SK-N-SH treated with all-trans-retinoic acid at 6 μM for 48 hours (cell line): ENCODE measurements around the gene EFNA1.

Source experiments
- ATAC-seq: fragments of 200-7000 bp; cut with Tn5 transposase; 3 replicates; pipeline ENCODE4 v1.9.1; 2020; ENCODE audit warnings: mild to moderate bottlenecking, moderate library complexity
- ARNTL ChIP-seq: fragments of 450-650 bp; formaldehyde crosslinking; IDR thresholded peaks from 2 replicates; pipeline ENCODE4 v1.5.0; 2020; ENCODE audit warnings: low read depth, mild to moderate bottlenecking, moderate library complexity, borderline replicate concordance
- BACH2 ChIP-seq: fragments of 250-450 bp; sonication (Bioruptor Pico); IDR thresholded peaks from 2 replicates; pipeline ENCODE4 v1.9.0; 2021; ENCODE audit warnings: mild to moderate bottlenecking, borderline replicate concordance
- CSDC2 ChIP-seq: fragments of 250-450 bp; sonication (Bioruptor Pico); IDR thresholded peaks from 2 replicates; pipeline ENCODE4 v1.5.0; 2020; ENCODE audit warnings: mild to moderate bottlenecking, moderate library complexity
- ESRRG ChIP-seq: fragments of 250-450 bp; sonication (Bioruptor Pico); IDR thresholded peaks from 2 replicates; pipeline ENCODE4 v1.6.1; 2021; ENCODE audit warnings: mild to moderate bottlenecking
- GLIS3 ChIP-seq: fragments of 250-450 bp; sonication (Bioruptor Pico); IDR thresholded peaks from 2 replicates; pipeline ENCODE4 v1.5.0; 2020; ENCODE audit warnings: mild to moderate bottlenecking, moderate library complexity
- ISL1 ChIP-seq: fragments of 250-450 bp; sonication (Bioruptor Pico); IDR thresholded peaks from 2 replicates; pipeline ENCODE4 v2.1.2; 2022; ENCODE audit warnings: mild to moderate bottlenecking, moderate library complexity
- OSR1 ChIP-seq: fragments of 250-450 bp; sonication (Bioruptor Pico); IDR thresholded peaks from 2 replicates; pipeline ENCODE4 v1.8.0; 2022; ENCODE audit warnings: moderate library complexity, mild to moderate bottlenecking, inconsistent platforms
- PPARA ChIP-seq: fragments of 250-450 bp; sonication (Bioruptor Pico); IDR thresholded peaks from 2 replicates; pipeline ENCODE4 v1.5.0; 2020; ENCODE audit warnings: mild to moderate bottlenecking, borderline replicate concordance
- RARB ChIP-seq: fragments of 250-450 bp; sonication (Bioruptor Pico); IDR thresholded peaks from 2 replicates; pipeline ENCODE4 v1.8.0; 2021; ENCODE audit warnings: mild to moderate bottlenecking, moderate library complexity
- SNAI2 ChIP-seq: fragments of 250-450 bp; sonication (Bioruptor Pico); IDR thresholded peaks from 2 replicates; pipeline ENCODE4 v1.5.0; 2020; ENCODE audit warnings: mild to moderate bottlenecking, moderate library complexity
- TCF4 ChIP-seq: fragments of 250-450 bp; sonication (Bioruptor Pico); IDR thresholded peaks from 2 replicates; pipeline ENCODE4 v1.8.0; 2021; ENCODE audit warnings: mild to moderate bottlenecking, moderate library complexity, borderline replicate concordance
- TOX ChIP-seq: fragments of 250-450 bp; sonication (Bioruptor Pico); IDR thresholded peaks from 2 replicates; pipeline ENCODE4 v1.8.0; 2021; ENCODE audit warnings: mild to moderate bottlenecking, moderate library complexity, borderline replicate concordance
- ZC3H10 ChIP-seq: fragments of 250-450 bp; sonication (Bioruptor Pico); IDR thresholded peaks from 2 replicates; pipeline ENCODE4 v1.5.1; 2021; ENCODE audit warnings: mild to moderate bottlenecking, moderate library complexity
- ZFP3 ChIP-seq: fragments of 250-450 bp; sonication (Bioruptor Pico); IDR thresholded peaks from 2 replicates; pipeline ENCODE4 v1.5.0; 2020; ENCODE audit warnings: mild to moderate bottlenecking, moderate library complexity
- ZFP30 ChIP-seq: fragments of 450-650 bp; formaldehyde crosslinking; IDR thresholded peaks from 2 replicates; pipeline ENCODE4 v1.5.0; 2022; ENCODE audit warnings: mild to moderate bottlenecking, moderate library complexity
- ZNF565 ChIP-seq: fragments of 450-650 bp; formaldehyde crosslinking; conservative IDR thresholded peaks from 2 replicates; pipeline ENCODE4 v1.5.0; 2020; ENCODE audit warnings: low read depth, mild to moderate bottlenecking, moderate library complexity
- ZNF70 ChIP-seq: fragments of 450-650 bp; formaldehyde crosslinking; IDR thresholded peaks from 2 replicates; pipeline ENCODE4 v1.5.0; 2020; ENCODE audit warnings: mild to moderate bottlenecking, moderate library complexity
- ZNF8 ChIP-seq: fragments of 450-650 bp; formaldehyde crosslinking; IDR thresholded peaks from 2 replicates; pipeline ENCODE4 v1.5.0; 2020; ENCODE audit warnings: mild to moderate bottlenecking, moderate library complexity
- TF ChIP-seq, protein P1 (sequence below): fragments of 250-450 bp; sonication (Bioruptor Pico); IDR thresholded peaks from 2 replicates; pipeline ENCODE4 v1.8.0; 2021; ENCODE audit warnings: low read depth, mild to moderate bottlenecking, moderate library complexity, borderline replicate concordance
- TF ChIP-seq, protein P2 (sequence below): fragments of 250-450 bp; sonication (Bioruptor Pico); IDR thresholded peaks from 2 replicates; pipeline ENCODE4 v1.8.0; 2020; ENCODE audit warnings: mild to moderate bottlenecking, moderate library complexity, borderline replicate concordance
- TF ChIP-seq, protein P3 (sequence below): fragments of 250-450 bp; sonication (Bioruptor Pico); IDR thresholded peaks from 2 replicates; pipeline ENCODE4 v1.5.1; 2020; ENCODE audit warnings: low read depth, mild to moderate bottlenecking, moderate library complexity
- TF ChIP-seq, protein P4 (sequence below): fragments of 250-450 bp; sonication (Bioruptor Pico); IDR thresholded peaks from 2 replicates; pipeline ENCODE4 v1.5.1; 2021; ENCODE audit warnings: mild to moderate bottlenecking, moderate library complexity

The EFNA1 gene

DNA sequence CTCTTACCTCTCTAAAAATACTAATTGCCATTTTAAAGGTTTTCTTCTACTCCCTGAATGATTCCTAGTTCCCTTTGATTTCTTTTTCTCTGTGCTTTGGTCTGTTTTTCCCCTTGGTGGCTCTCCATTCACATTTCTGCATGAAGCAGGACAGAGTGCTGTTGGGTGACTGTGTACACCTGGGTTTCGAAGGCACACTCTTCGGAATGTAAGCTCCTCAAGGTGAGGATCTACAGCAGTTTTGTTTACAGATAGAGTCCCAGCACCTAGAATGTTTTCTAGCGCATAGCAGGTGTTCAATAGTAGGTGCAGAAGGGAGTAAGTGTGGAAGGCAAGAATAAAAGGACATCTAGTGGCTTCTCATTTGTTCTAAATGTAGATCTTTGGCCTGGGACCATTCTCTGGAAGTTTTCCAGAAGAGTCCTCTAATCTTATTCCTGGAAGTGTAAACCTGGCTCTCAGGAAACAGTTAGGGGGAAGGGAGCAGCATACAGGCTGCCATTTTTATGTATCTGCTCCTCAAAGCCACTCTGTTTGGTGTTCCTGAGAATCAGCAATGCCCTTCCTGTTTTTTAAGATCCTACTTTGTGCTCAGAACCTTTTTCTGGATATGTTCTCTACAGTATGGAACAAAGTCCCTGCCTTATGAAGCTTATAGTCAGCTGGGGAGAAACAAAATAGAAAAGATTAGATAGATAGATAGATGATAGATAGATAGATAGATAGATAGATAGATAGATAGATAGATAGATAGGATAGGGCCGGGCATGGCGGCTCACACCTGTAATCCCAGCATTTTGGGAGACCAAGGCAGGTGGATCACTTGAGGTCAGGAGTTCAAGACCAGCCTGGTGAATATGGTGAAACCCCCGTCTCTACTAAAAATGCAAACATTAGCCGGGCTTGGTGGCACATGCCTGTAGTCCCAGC lies 22.8 kb upstream of the EFNA1 start:
- ATAC-seq, result no peak
- TF ChIP-seq ZNF565 (CRISPR knock-in tag), result no peak
- no peak for TF ChIP-seq PPARA (CRISPR knock-in tag)
- TF ChIP-seq TCF4 (CRISPR knock-in tag), result no peak
- no peak for TF ChIP-seq ESRRG (CRISPR knock-in tag)
- TF ChIP-seq, protein P1, sequence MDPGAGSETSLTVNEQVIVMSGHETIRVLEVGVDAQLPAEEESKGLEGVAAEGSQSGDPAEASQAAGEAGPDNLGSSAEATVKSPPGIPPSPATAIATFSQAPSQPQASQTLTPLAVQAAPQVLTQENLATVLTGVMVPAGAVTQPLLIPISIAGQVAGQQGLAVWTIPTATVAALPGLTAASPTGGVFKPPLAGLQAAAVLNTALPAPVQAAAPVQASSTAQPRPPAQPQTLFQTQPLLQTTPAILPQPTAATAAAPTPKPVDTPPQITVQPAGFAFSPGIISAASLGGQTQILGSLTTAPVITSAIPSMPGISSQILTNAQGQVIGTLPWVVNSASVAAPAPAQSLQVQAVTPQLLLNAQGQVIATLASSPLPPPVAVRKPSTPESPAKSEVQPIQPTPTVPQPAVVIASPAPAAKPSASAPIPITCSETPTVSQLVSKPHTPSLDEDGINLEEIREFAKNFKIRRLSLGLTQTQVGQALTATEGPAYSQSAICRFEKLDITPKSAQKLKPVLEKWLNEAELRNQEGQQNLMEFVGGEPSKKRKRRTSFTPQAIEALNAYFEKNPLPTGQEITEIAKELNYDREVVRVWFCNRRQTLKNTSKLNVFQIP (CRISPR knock-in tag), result no peak
- no peak for TF ChIP-seq SNAI2 (CRISPR knock-in tag)
- TF ChIP-seq ARNTL (CRISPR knock-in tag), result no peak
- no peak for TF ChIP-seq ISL1 (CRISPR knock-in tag)
- TF ChIP-seq, protein P2, sequence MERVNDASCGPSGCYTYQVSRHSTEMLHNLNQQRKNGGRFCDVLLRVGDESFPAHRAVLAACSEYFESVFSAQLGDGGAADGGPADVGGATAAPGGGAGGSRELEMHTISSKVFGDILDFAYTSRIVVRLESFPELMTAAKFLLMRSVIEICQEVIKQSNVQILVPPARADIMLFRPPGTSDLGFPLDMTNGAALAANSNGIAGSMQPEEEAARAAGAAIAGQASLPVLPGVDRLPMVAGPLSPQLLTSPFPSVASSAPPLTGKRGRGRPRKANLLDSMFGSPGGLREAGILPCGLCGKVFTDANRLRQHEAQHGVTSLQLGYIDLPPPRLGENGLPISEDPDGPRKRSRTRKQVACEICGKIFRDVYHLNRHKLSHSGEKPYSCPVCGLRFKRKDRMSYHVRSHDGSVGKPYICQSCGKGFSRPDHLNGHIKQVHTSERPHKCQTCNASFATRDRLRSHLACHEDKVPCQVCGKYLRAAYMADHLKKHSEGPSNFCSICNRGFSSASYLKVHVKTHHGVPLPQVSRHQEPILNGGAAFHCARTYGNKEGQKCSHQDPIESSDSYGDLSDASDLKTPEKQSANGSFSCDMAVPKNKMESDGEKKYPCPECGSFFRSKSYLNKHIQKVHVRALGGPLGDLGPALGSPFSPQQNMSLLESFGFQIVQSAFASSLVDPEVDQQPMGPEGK (CRISPR knock-in tag), result no peak
- no peak for TF ChIP-seq GLIS3 (CRISPR knock-in tag)
- no peak for TF ChIP-seq ZFP30
- TF ChIP-seq ZFP3 (CRISPR knock-in tag), result no peak
- TF ChIP-seq, protein P3, sequence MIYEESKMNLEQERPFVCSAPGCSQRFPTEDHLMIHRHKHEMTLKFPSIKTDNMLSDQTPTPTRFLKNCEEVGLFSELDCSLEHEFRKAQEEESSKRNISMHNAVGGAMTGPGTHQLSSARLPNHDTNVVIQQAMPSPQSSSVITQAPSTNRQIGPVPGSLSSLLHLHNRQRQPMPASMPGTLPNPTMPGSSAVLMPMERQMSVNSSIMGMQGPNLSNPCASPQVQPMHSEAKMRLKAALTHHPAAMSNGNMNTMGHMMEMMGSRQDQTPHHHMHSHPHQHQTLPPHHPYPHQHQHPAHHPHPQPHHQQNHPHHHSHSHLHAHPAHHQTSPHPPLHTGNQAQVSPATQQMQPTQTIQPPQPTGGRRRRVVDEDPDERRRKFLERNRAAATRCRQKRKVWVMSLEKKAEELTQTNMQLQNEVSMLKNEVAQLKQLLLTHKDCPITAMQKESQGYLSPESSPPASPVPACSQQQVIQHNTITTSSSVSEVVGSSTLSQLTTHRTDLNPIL, result no peak
- no peak for TF ChIP-seq RARB
- no peak for TF ChIP-seq ZNF8
- no peak for TF ChIP-seq OSR1 (CRISPR knock-in tag)
- TF ChIP-seq TOX (CRISPR knock-in tag), result no peak
- TF ChIP-seq ZNF70 (CRISPR knock-in tag), result no peak
- no peak for TF ChIP-seq ZC3H10

DNA sequence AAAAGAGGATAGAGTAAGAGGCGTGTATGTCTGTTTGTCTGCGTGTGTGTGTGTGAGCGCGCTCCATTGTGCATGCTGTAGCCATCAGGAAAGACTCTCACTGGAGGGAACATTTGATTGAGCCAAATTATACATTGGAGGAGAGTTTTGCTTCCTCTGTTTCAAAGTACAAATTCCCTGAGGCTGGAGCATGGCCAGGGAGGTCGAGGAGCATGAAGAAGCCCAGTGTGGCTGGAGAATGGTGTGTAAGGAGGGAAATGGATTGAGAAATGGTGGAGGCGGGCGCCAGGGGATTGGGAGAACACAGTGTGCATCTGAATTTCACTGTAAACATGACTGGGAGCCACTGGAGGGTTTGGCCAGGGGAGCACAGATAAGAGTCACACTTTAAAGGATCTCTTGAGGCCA lies 22.1 kb upstream of the EFNA1 start:
- no peak for ATAC-seq
- TF ChIP-seq RARB (no peak), ZNF565 (CRISPR knock-in tag) (no peak), ZNF70 (CRISPR knock-in tag) (no peak), ZFP30 (no peak), BACH2 (CRISPR knock-in tag) (no peak), ZFP3 (CRISPR knock-in tag) (no peak), TOX (CRISPR knock-in tag) (no peak), GLIS3 (CRISPR knock-in tag) (no peak), ZNF8 (no peak), ZC3H10 (no peak), CSDC2 (CRISPR knock-in tag) (no peak), SNAI2 (CRISPR knock-in tag) (no peak), OSR1 (CRISPR knock-in tag) (no peak), TCF4 (CRISPR knock-in tag) (no peak), PPARA (CRISPR knock-in tag) (no peak)
- TF ChIP-seq, protein P4, sequence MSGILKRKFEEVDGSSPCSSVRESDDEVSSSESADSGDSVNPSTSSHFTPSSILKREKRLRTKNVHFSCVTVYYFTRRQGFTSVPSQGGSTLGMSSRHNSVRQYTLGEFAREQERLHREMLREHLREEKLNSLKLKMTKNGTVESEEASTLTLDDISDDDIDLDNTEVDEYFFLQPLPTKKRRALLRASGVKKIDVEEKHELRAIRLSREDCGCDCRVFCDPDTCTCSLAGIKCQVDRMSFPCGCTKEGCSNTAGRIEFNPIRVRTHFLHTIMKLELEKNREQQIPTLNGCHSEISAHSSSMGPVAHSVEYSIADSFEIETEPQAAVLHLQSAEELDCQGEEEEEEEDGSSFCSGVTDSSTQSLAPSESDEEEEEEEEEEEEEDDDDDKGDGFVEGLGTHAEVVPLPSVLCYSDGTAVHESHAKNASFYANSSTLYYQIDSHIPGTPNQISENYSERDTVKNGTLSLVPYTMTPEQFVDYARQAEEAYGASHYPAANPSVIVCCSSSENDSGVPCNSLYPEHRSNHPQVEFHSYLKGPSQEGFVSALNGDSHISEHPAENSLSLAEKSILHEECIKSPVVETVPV (CRISPR knock-in tag), result no peak
- TF ChIP-seq, protein P3, result no peak
- TF ChIP-seq, protein P1 (CRISPR knock-in tag), result no peak
- TF ChIP-seq, protein P2 (CRISPR knock-in tag), result no peak
